Liver (tissue), 9 donors: Measurements from ENCODE around the gene MYO15A. TPM values are rescaled to one million over a fixed set of nuclear protein-coding genes. Genes with fewer than 3 reads are reported as not detected.
A peak's percentile ranks its signal among the peaks of the same experiment; 100 is the strongest.

Experiments used
- DNase-seq: peaks from one replicate; pipeline ENCODE4 v3.0.0-alpha.2; 2017; ENCODE audit warnings: low spot score
- H3K27ac ChIP-seq, 2 donors: one replicate each; pipeline ENCODE4 v1.7.0; 2013; ENCODE audit warnings: inconsistent platforms in 2 of 2, low read length in 2 of 2, control low read depth in 1 of 2, low read depth in 1 of 2, mild to moderate bottlenecking in 1 of 2
- H3K27me3 ChIP-seq, 4 donors: one replicate each; pipeline versions ENCODE4 v1.6.1 to v1.7.0; 2013; ENCODE audit warnings: low read length in 3 of 4, inconsistent platforms in 1 of 4, mild to moderate bottlenecking in 1 of 4, moderate library complexity in 1 of 4; ENCODE audit not compliant: control insufficient read depth in 4 of 4, insufficient read depth in 4 of 4
- H3K36me3 ChIP-seq, 4 donors: one replicate each; pipeline versions ENCODE4 v1.6.1 to v1.7.0; 2013; ENCODE audit warnings: low read length in 3 of 4, mild to moderate bottlenecking in 3 of 4, low read depth in 1 of 4, moderate library complexity in 1 of 4; ENCODE audit not compliant: control insufficient read depth in 4 of 4, insufficient read depth in 3 of 4
- H3K4me1 ChIP-seq, 4 donors: one replicate each; pipeline versions ENCODE4 v1.6.1 to v1.7.0; 2013; ENCODE audit warnings: low read length in 3 of 4, mild to moderate bottlenecking in 3 of 4, moderate library complexity in 1 of 4; ENCODE audit not compliant: control insufficient read depth in 4 of 4, insufficient read depth in 4 of 4
- H3K4me3 ChIP-seq, 3 donors: one replicate each; pipeline versions ENCODE4 v1.6.1 to v1.7.0; 2013; ENCODE audit warnings: low read length in 3 of 3, control low read depth in 1 of 3, low read depth in 1 of 3, mild to moderate bottlenecking in 1 of 3
- H3K9ac ChIP-seq, 2 donors: one replicate each; pipeline ENCODE4 v1.7.0; 2013; ENCODE audit warnings: low read length in 2 of 2, mild to moderate bottlenecking in 2 of 2, moderate library complexity in 2 of 2, control low read depth in 1 of 2, low read depth in 1 of 2
- H3K9me3 ChIP-seq, 4 donors: one replicate each; pipeline versions ENCODE4 v1.6.1 to v1.7.0; 2013; ENCODE audit warnings: low read length in 3 of 4; ENCODE audit not compliant: control insufficient read depth in 4 of 4
- EGR1 ChIP-seq, 2 donors: IDR thresholded peaks; 2 replicates each; pipeline ENCODE4 v1.6.1; 2016 to 2018; ENCODE audit warnings: antibody characterized with exemption in 2 of 2, low read depth in 2 of 2
- FOXA2 ChIP-seq: IDR thresholded peaks from 2 replicates; pipeline ENCODE4 v1.6.1; 2016; ENCODE audit warnings: antibody characterized with exemption
- HNF4G ChIP-seq: IDR thresholded peaks from 2 replicates; pipeline ENCODE4 v1.6.1; 2016; ENCODE audit warnings: antibody characterized with exemption
- JUND ChIP-seq, 2 donors: IDR thresholded peaks; 2 replicates each; pipeline ENCODE4 v1.6.1; 2016; ENCODE audit warnings: antibody characterized with exemption in 2 of 2
- NR2F2 ChIP-seq: IDR thresholded peaks from 2 replicates; pipeline ENCODE4 v1.6.1; 2016; ENCODE audit warnings: antibody characterized with exemption
- RAD21 ChIP-seq, 2 donors: IDR thresholded peaks; 2 replicates each; pipeline ENCODE4 v1.6.1; 2016; ENCODE audit warnings: antibody characterized with exemption in 2 of 2, mild to moderate bottlenecking in 2 of 2
- WGBS: extraction: QIAGEN DNeasy Blood & Tissue Kit; methylation state at CpG from one replicate; pipeline ENCODE4 v1.1.7; 2013; 5-methylcytosine and 5-hydroxymethylcytosine counted together
- polyA plus RNA-seq, 2 donors: library from polyadenylated mRNA; stranded (reverse) in 1 of 2; unstranded in 1 of 2; fragments of 200-250 nt in 1 of 2; fragments of >200 nt in 1 of 2; fragmentation: Nextera tagmentation in 1 of 2; extraction: Ambion mirVana in 1 of 2; gene quantifications; one replicate each; pipeline versions ENCODE4 v1.2.1 to v1.2.3, GENCODE V29; 2013 to 2015
- total RNA-seq, 2 donors: library from RNA; depleted of rRNA; stranded (reverse); fragments of >200 nt; gene quantifications; one replicate each; pipeline ENCODE4 v1.2.3, GENCODE V29; 2014
- TF ChIP-seq, protein P1 (sequence below): IDR thresholded peaks from 2 replicates; pipeline ENCODE4 v1.6.1; 2016; ENCODE audit warnings: antibody characterized with exemption
- TF ChIP-seq, protein P2 (sequence below): IDR thresholded peaks from 2 replicates; pipeline ENCODE4 v1.6.1; 2016; ENCODE audit warnings: antibody characterized with exemption, mild to moderate bottlenecking
- TF ChIP-seq, protein P3 (sequence below): fragments of 150-350 bp; IDR thresholded peaks from 2 replicates; pipeline ENCODE4 v1.5.1; 2017; ENCODE audit warnings: improper control_type of control experiment, low read depth, low read length; ENCODE audit not compliant: missing input control
- donor health status: healthy.
- donor health status: healthy.
- donor health status: healthy.
- donor health status: healthy.
- donor health status: healthy.

MYO15A gene
- total and polyA plus RNA-seq, 4 donors = 0.15 to 2.9 (median 0.97) TPM

DNA sequence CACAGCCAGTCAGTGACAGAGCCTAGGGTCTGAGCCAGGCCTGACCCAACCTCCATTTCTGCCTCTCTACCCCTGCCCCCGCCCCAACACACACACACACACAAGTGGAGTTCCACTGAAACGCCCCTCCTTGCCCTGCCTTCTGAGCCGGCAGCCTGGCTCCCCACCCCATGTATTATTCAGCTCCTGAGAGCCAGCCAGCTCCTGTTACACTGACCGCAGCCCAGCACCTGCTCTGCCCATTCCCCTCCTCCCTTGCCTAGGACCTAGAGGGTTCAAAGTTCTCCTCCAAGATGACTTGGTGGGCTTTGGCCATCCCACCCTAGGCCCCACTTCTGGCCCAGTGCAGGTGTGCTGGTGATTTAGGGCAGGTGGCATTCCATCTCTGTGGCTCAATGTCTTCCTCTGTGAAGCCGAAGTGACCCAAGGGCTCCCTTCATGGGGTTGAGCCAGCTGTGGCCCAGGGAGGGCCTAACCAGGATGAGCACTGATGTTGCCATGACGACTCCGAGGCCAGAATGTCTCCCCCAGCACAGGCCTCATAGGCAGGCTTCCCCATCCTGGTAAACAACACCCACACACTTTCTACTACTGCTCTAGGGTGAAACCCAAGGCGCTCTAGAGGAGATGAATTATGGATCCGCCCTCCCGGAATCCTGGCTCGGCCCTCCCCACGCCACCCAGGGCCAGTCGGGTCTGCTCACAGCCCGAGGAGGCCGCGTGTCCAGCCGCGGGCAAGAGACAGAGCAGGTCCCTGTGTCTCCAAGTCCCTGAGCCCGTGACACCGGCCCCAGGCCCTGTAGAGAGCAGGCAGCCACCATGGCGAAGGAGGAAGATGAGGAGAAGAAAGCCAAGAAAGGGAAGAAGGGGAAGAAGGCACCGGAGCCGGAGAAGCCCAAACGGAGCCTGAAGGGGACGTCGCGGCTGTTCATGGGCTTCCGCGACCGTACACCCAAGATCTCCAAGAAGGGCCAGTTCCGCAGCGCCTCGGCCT is 9.7 kb downstream of the MYO15A start:
- TF ChIP-seq NR2F2 = no peak
- TF ChIP-seq JUND (IDR thresholded peaks at IDR 0.05) = no peak
- no peak for TF ChIP-seq EGR1 (IDR thresholded peaks at IDR 0.05; ENCODE audit: low read depth in 2 of 2)
- TF ChIP-seq, protein P1, sequence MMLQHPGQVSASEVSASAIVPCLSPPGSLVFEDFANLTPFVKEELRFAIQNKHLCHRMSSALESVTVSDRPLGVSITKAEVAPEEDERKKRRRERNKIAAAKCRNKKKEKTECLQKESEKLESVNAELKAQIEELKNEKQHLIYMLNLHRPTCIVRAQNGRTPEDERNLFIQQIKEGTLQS = no peak
- TF ChIP-seq, protein P2, sequence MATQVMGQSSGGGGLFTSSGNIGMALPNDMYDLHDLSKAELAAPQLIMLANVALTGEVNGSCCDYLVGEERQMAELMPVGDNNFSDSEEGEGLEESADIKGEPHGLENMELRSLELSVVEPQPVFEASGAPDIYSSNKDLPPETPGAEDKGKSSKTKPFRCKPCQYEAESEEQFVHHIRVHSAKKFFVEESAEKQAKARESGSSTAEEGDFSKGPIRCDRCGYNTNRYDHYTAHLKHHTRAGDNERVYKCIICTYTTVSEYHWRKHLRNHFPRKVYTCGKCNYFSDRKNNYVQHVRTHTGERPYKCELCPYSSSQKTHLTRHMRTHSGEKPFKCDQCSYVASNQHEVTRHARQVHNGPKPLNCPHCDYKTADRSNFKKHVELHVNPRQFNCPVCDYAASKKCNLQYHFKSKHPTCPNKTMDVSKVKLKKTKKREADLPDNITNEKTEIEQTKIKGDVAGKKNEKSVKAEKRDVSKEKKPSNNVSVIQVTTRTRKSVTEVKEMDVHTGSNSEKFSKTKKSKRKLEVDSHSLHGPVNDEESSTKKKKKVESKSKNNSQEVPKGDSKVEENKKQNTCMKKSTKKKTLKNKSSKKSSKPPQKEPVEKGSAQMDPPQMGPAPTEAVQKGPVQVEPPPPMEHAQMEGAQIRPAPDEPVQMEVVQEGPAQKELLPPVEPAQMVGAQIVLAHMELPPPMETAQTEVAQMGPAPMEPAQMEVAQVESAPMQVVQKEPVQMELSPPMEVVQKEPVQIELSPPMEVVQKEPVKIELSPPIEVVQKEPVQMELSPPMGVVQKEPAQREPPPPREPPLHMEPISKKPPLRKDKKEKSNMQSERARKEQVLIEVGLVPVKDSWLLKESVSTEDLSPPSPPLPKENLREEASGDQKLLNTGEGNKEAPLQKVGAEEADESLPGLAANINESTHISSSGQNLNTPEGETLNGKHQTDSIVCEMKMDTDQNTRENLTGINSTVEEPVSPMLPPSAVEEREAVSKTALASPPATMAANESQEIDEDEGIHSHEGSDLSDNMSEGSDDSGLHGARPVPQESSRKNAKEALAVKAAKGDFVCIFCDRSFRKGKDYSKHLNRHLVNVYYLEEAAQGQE = no peak
- TF ChIP-seq, protein P3, sequence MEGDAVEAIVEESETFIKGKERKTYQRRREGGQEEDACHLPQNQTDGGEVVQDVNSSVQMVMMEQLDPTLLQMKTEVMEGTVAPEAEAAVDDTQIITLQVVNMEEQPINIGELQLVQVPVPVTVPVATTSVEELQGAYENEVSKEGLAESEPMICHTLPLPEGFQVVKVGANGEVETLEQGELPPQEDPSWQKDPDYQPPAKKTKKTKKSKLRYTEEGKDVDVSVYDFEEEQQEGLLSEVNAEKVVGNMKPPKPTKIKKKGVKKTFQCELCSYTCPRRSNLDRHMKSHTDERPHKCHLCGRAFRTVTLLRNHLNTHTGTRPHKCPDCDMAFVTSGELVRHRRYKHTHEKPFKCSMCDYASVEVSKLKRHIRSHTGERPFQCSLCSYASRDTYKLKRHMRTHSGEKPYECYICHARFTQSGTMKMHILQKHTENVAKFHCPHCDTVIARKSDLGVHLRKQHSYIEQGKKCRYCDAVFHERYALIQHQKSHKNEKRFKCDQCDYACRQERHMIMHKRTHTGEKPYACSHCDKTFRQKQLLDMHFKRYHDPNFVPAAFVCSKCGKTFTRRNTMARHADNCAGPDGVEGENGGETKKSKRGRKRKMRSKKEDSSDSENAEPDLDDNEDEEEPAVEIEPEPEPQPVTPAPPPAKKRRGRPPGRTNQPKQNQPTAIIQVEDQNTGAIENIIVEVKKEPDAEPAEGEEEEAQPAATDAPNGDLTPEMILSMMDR = no peak
- TF ChIP-seq FOXA2 = no peak
- TF ChIP-seq HNF4G = no peak
- DNase-seq = no peak

DNA sequence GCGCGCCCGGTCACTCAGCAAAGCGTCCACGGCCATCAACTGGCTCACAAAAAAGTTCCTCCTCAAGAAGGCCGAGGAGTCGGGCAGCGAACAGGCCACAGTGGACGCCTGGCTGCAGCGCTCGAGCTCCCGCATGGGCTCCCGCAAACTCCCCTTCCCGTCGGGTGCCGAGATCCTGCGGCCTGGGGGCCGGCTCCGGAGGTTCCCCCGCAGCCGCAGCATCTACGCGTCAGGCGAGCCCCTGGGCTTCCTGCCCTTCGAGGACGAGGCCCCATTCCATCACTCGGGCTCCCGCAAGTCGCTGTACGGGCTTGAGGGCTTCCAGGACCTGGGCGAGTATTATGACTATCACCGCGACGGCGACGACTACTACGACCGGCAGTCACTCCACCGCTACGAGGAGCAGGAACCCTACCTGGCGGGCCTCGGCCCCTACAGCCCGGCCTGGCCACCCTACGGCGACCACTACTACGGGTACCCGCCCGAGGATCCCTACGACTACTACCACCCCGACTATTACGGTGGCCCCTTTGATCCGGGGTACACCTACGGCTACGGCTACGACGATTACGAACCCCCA is 10.7 kb downstream of the MYO15A start:
- WGBS = 98% methylated on average over 57 of the region's 57 CpGs
- TF ChIP-seq JUND (IDR thresholded peaks at IDR 0.05) = no peak
- no peak for TF ChIP-seq RAD21 (IDR thresholded peaks at IDR 0.05)
- TF ChIP-seq, protein P1 = no peak
- TF ChIP-seq, protein P3 = no peak
- Histone ChIP-seq H3K9ac (no peak overlapping the region), H3K4me1 (peaks cover 10 to 35% (median 22%) of the 10 kb centered on the region in 4 donors), H3K27me3 (no peaks in the 10 kb centered on the region), H3K4me3 (no peak overlapping the region), H3K27ac (no peak overlapping the region), H3K36me3 (no peaks in the 10 kb centered on the region), H3K9me3 (no peaks in the 10 kb centered on the region)
- DNase-seq = no peak

More for the DNA sequence above, 9.7 kb downstream of the MYO15A start:
- Histone ChIP-seq H3K9me3 (no peaks in the 10 kb centered on the region), H3K4me1 (peaks cover 10 to 43% (median 27%) of the 10 kb centered on the region in 4 donors), H3K27me3 (no peaks in the 10 kb centered on the region), H3K36me3 (no peaks in the 10 kb centered on the region), H3K4me3 (no peak overlapping the region), H3K27ac (peak overlapping the region; percentile 83 to 94), H3K9ac (peak overlapping the region in 1 of 2 donors; percentile 39)
- WGBS = 90% methylated on average over 33 of the region's 33 CpGs
